H1 (cell line): ENCODE measurements around the gene BCL6B. TPM values are rescaled to one million over a fixed set of nuclear protein-coding genes. Genes with fewer than 3 reads are reported as not detected.

Experiments
- ASH2L ChIP-seq: fragments of 200-600, 300-600 bp; sonication (generic); IDR thresholded peaks from one replicate; pipeline ENCODE4 v1.7.1; 2017; ENCODE audit warnings: low read length
- CBX5 ChIP-seq: fragments of 300-800, 300-1000 bp; sonication (generic); IDR thresholded peaks from 2 replicates; pipeline ENCODE4 v1.7.1; 2016; ENCODE audit warnings: antibody characterized with exemption, low read length, low read depth
- CREB1 ChIP-seq: IDR thresholded peaks from 2 replicates; pipeline ENCODE4 v1.6.1; 2012; ENCODE audit warnings: inconsistent platforms
- CTBP2 ChIP-seq: IDR thresholded peaks from 2 replicates; pipeline ENCODE4 v1.7.0; 2011; ENCODE audit warnings: borderline replicate concordance, mild to moderate bottlenecking, moderate library complexity, mixed read lengths, low read length; ENCODE audit not compliant: insufficient read depth, insufficient read length
- NANOG ChIP-seq: IDR thresholded peaks from 2 replicates; pipeline ENCODE4 v1.6.1; 2011; ENCODE audit warnings: low read length, low read depth, mild to moderate bottlenecking, inconsistent platforms; ENCODE audit not compliant: insufficient read depth, poor library complexity, severe bottlenecking
- NRF1 ChIP-seq: IDR thresholded peaks from 2 replicates; pipeline ENCODE4 v1.6.1; 2011; ENCODE audit warnings: mild to moderate bottlenecking, low read depth, low read length, improper control_type of control experiment
- RNF2 ChIP-seq: fragments of 200-900, 300-1000 bp; sonication (generic); IDR thresholded peaks from 2 replicates; pipeline ENCODE4 v1.7.1; 2016; ENCODE audit warnings: borderline replicate concordance, low read depth, mild to moderate bottlenecking, antibody characterized with exemption, low read length; ENCODE audit not compliant: poor library complexity, severe bottlenecking; ENCODE audit errors: missing control alignments
- SIRT6 ChIP-seq: IDR thresholded peaks from one replicate; pipeline ENCODE4 v1.7.1; 2012; ENCODE audit warnings: low read length, inconsistent platforms
- SP4 ChIP-seq: IDR thresholded peaks from 2 replicates; pipeline ENCODE4 v1.6.1; 2012; ENCODE audit warnings: low read length, inconsistent platforms
- SUZ12 ChIP-seq: fragments of 200-600 bp; sonication (generic); IDR thresholded peaks from 2 replicates; pipeline ENCODE4 v1.6.1; 2012; ENCODE audit warnings: mild to moderate bottlenecking, inconsistent platforms, low read length, moderate library complexity, mixed read lengths
- polyA plus RNA-seq, 7 experiments: library from polyadenylated mRNA; depleted of rRNA in 3 of 7; stranded (reverse) in 5 of 7; unstranded in 2 of 7; fragments of >200 nt in 5 of 7; fragments of 200-250 nt in 2 of 7; gene quantifications; 1 replicate in 5 of 7; 2 replicates in 1 of 7; 4 replicates in 1 of 7; pipeline versions ENCODE4 v1.2.1 to v1.2.3, GENCODE V29; 2011 to 2013; ENCODE audit warnings: missing spikeins in 2 of 7, mixed read lengths in 2 of 7
- total RNA-seq: library from RNA; stranded (reverse); fragmentation: NEBNext Ultra II Directional; extraction: Animal tissue kit (Norgen Biotek cat#: 25700); gene quantifications from 2 replicates; pipeline ENCODE4 v1.2.1, GENCODE V29; 2021
- TF ChIP-seq, protein P1 (sequence below): IDR thresholded peaks from 2 replicates; pipeline ENCODE4 v1.6.1; 2011; ENCODE audit warnings: low read length, improper control_type of control experiment
- TF ChIP-seq, protein P2 (sequence below): IDR thresholded peaks from 2 replicates; pipeline ENCODE4 v1.6.1; 2012; ENCODE audit warnings: inconsistent platforms
- TF ChIP-seq, protein P3 (sequence below): IDR thresholded peaks from 2 replicates; pipeline ENCODE4 v1.6.1; 2011; ENCODE audit warnings: low read depth, mild to moderate bottlenecking, low read length; ENCODE audit not compliant: insufficient read depth

The BCL6B gene
- total and polyA plus RNA-seq, 2 of the 8 experiments (the other 6 are each of a cell fraction or from before 2014, with no cell fraction given): 6.6 to 8.7 TPM

DNA sequence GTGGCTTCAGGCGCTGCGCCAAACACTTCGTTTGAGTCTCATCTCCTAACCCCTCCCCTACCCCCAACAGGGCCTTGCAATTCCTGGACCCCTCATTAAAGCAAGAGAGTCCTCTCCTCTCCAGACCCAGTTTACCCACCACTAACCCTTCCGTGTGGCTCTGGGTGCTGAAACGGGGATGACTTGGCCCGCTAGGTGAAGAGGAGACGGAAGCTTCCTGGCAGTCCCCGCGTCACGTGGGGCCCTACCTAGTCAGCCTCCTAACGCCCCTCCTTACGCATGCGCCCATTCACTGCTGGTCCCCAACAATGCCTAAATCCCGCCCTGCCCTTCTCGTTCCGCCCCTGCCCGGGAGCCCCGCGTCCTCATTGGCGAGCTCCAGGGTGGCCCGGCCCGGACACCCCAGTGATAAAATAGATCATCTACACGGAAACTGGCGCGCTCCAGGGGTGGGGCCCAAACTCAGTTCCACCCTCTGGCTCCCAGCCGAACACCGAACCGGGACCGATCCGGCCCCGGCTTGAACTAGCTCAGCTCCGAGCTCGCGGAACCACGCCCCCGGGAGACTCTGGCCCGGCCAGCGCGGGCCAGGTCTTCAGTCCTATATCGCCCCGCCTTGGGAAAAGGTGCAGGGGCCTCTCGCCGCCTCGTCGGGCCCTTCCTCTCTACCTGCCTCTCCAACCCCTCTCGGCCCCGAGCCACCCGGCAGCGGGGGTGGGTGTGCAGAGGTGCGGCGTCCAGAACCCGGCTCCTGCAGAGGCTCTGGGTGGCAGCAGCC, 12.9 kb downstream of the BCL6B start, which contains the start of gene SLC16A13 (continued):
- TF ChIP-seq RNF2: no peak
- no peak for TF ChIP-seq CBX5
- peak; percentile 76 for TF ChIP-seq NRF1
- peak; percentile 49; the same call in 1 of the 2 replicates for TF ChIP-seq CREB1
- TF ChIP-seq SIRT6: no peak
- TF ChIP-seq CTBP2: peak; percentile 27
- peak; percentile 68; the same call in 1 of the 2 replicates for TF ChIP-seq SP4
- TF ChIP-seq SUZ12: no peak
- peak; percentile 27 for TF ChIP-seq ASH2L
- TF ChIP-seq, protein P1, sequence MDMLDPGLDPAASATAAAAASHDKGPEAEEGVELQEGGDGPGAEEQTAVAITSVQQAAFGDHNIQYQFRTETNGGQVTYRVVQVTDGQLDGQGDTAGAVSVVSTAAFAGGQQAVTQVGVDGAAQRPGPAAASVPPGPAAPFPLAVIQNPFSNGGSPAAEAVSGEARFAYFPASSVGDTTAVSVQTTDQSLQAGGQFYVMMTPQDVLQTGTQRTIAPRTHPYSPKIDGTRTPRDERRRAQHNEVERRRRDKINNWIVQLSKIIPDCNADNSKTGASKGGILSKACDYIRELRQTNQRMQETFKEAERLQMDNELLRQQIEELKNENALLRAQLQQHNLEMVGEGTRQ: peak; percentile 97
- TF ChIP-seq, protein P2, sequence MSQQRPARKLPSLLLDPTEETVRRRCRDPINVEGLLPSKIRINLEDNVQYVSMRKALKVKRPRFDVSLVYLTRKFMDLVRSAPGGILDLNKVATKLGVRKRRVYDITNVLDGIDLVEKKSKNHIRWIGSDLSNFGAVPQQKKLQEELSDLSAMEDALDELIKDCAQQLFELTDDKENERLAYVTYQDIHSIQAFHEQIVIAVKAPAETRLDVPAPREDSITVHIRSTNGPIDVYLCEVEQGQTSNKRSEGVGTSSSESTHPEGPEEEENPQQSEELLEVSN: peak; percentile 59
- no peak for TF ChIP-seq NANOG
- TF ChIP-seq, protein P3, sequence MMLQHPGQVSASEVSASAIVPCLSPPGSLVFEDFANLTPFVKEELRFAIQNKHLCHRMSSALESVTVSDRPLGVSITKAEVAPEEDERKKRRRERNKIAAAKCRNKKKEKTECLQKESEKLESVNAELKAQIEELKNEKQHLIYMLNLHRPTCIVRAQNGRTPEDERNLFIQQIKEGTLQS: peak; percentile 84; the same call in 1 of the 2 replicates
